WTC11 (cell line): ENCODE measurements around the gene MPC1. TPM values are rescaled to one million over a fixed set of nuclear protein-coding genes. Genes with fewer than 3 reads are reported as not detected.
A peak's percentile ranks its signal among the peaks of the same experiment; 100 is the strongest.
"Not testable (repeated sequence)": the region's sequence is repeated elsewhere in the genome, so short reads cannot be mapped to it uniquely, and the experiment has no call there.

Source experiments
- ATAC-seq: fragments of 200-7000 bp; cut with Tn5 transposase; 2 replicates; pipeline ENCODE4 v1.10.0; 2021; ENCODE audit warnings: mild to moderate bottlenecking, moderate library complexity
- CTCF ChIA-PET: fragments of 300-600 bp; sonication (Branson Sonifier 250); formaldehyde crosslinking; loops from one replicate; lab custom pipeline; 2021; ENCODE audit warnings: antibody characterized with exemption; lab: Charles Lee
- POLR2A ChIA-PET: fragments of 350-600 bp; sonication (Branson Sonifier 250); formaldehyde crosslinking; loops from one replicate; lab custom pipeline; 2021; ENCODE audit warnings: antibody characterized with exemption; lab: Charles Lee
- DNase-seq: peaks from one replicate; pipeline ENCODE4 v3.0.0; 2021; ENCODE audit warnings: low spot score
- H3K27ac Mint-ChIP-seq: 2 replicates; pipeline ENCODE4 v1.8.0; 2021; ENCODE audit warnings: mixed read lengths
- H3K27me3 Mint-ChIP-seq: 2 replicates; pipeline ENCODE4 v1.8.0; 2021; ENCODE audit warnings: low read depth, mild to moderate bottlenecking, moderate library complexity, mixed read lengths
- H3K36me3 Mint-ChIP-seq: 2 replicates; pipeline ENCODE4 v1.8.0; 2021; ENCODE audit warnings: mixed read lengths
- H3K4me1 Mint-ChIP-seq: 2 replicates; pipeline ENCODE4 v1.8.0; 2022; ENCODE audit warnings: mixed read lengths
- H3K4me3 Mint-ChIP-seq: 2 replicates; pipeline ENCODE4 v1.8.0; 2021; ENCODE audit warnings: mild to moderate bottlenecking, moderate library complexity, mixed read lengths
- H3K9me3 Mint-ChIP-seq: 2 replicates; pipeline ENCODE4 v1.8.0; 2021; ENCODE audit warnings: mixed read lengths
- ATF1 ChIP-seq: sonication (generic); formaldehyde crosslinking; IDR thresholded peaks from 2 replicates; pipeline ENCODE4 v1.8.1; 2023; ENCODE audit warnings: mild to moderate bottlenecking, moderate library complexity, missing genetic modification reagents
- ATF3 ChIP-seq: sonication (generic); formaldehyde crosslinking; conservative IDR thresholded peaks from 2 replicates; pipeline ENCODE4 v1.8.1; 2022; ENCODE audit warnings: mild to moderate bottlenecking, missing genetic modification reagents
- CDX4 ChIP-seq: fragments of 250-450 bp; sonication (Bioruptor Pico); IDR thresholded peaks from 2 replicates; pipeline ENCODE4 v1.9.0; 2021; ENCODE audit warnings: moderate library complexity, mild to moderate bottlenecking, inconsistent platforms, borderline replicate concordance
- E2F5 ChIP-seq: sonication (generic); formaldehyde crosslinking; IDR thresholded peaks from 2 replicates; pipeline ENCODE4 v1.8.1; 2022; ENCODE audit warnings: mild to moderate bottlenecking, moderate library complexity, missing genetic modification reagents
- EMX1 ChIP-seq: fragments of 250-450 bp; sonication (Bioruptor Pico); IDR thresholded peaks from 2 replicates; pipeline ENCODE4 v1.8.0; 2021; ENCODE audit warnings: mild to moderate bottlenecking
- FOXK1 ChIP-seq: sonication (generic); formaldehyde crosslinking; IDR thresholded peaks from 2 replicates; pipeline ENCODE4 v1.8.0; 2022; ENCODE audit warnings: mild to moderate bottlenecking, moderate library complexity, missing genetic modification reagents
- IRF2 ChIP-seq: sonication (generic); formaldehyde crosslinking; IDR thresholded peaks from 2 replicates; pipeline ENCODE4 v1.8.0; 2022; ENCODE audit warnings: low read depth, missing genetic modification reagents, borderline replicate concordance
- MAX ChIP-seq: sonication (generic); formaldehyde crosslinking; IDR thresholded peaks from 2 replicates; pipeline ENCODE4 v1.8.0; 2022; ENCODE audit warnings: mild to moderate bottlenecking, missing genetic modification reagents
- MLX ChIP-seq: sonication (generic); formaldehyde crosslinking; IDR thresholded peaks from 2 replicates; pipeline ENCODE4 v1.8.1; 2023; ENCODE audit warnings: mild to moderate bottlenecking, missing genetic modification reagents, moderate library complexity
- MXD4 ChIP-seq: fragments of 250-450 bp; sonication (Bioruptor Pico); IDR thresholded peaks from 2 replicates; pipeline ENCODE4 v1.8.0; 2021; ENCODE audit warnings: mild to moderate bottlenecking, moderate library complexity, borderline replicate concordance
- NFYB ChIP-seq: sonication (generic); formaldehyde crosslinking; conservative IDR thresholded peaks from 2 replicates; pipeline ENCODE4 v1.8.0; 2022; ENCODE audit warnings: low read depth, missing genetic modification reagents
- PRDM15 ChIP-seq: sonication (generic); formaldehyde crosslinking; IDR thresholded peaks from 2 replicates; pipeline ENCODE4 v1.8.0; 2022; ENCODE audit warnings: missing genetic modification reagents
- USF2 ChIP-seq: sonication (generic); formaldehyde crosslinking; IDR thresholded peaks from 2 replicates; pipeline ENCODE4 v1.8.1; 2023; ENCODE audit warnings: mild to moderate bottlenecking, missing genetic modification reagents, moderate library complexity
- ZNF281 ChIP-seq: sonication (generic); formaldehyde crosslinking; IDR thresholded peaks from 2 replicates; pipeline ENCODE4 v1.8.0; 2023; ENCODE audit warnings: mild to moderate bottlenecking, missing genetic modification reagents
- ZNF532 ChIP-seq: fragments of 250-450 bp; sonication (Bioruptor Pico); IDR thresholded peaks from 2 replicates; pipeline ENCODE4 v1.9.0; 2021; ENCODE audit warnings: mild to moderate bottlenecking, borderline replicate concordance
- total RNA-seq: library from RNA; stranded (reverse); gene quantifications from 3 replicates; pipeline ENCODE4 v1.2.3, GENCODE V29; 2021

MPC1 gene
- total RNA-seq, 1 experiment from 2014 or later = 10.7 TPM

GRCh38 chr6:166393535-166393823 lies 10.7 kb upstream of the MPC1 start:
- H3K27ac Mint-ChIP-seq = no peak overlapping the region
- ATAC-seq (no peak; the same call in 1 of the 2 replicates), DNase-seq (no peak)
- no peak for TF ChIP-seq EMX1 (CRISPR knock-in tag)
- TF ChIP-seq E2F5 (CRISPR knock-in tag) = no peak
- no peak for TF ChIP-seq ZNF532 (CRISPR knock-in tag)
- TF ChIP-seq CDX4 (CRISPR knock-in tag) = no peak
- TF ChIP-seq ATF1 (CRISPR knock-in tag) = no peak
- no peak for TF ChIP-seq ZNF281 (CRISPR knock-in tag)
- TF ChIP-seq IRF2 (CRISPR knock-in tag) = no peak
- no peak for TF ChIP-seq USF2
- no peak for TF ChIP-seq FOXK1 (CRISPR knock-in tag)
- H3K4me3 Mint-ChIP-seq = no peak overlapping the region
- POLR2A ChIA-PET = no interaction called here
- H3K27me3 Mint-ChIP-seq = peaks cover 5% of the 10 kb centered on the region
- no peaks in the 10 kb centered on the region for H3K36me3 Mint-ChIP-seq
- H3K9me3 Mint-ChIP-seq = peaks cover 6% of the 10 kb centered on the region; the same call in 1 of the 2 replicates
- H3K4me1 Mint-ChIP-seq = peaks cover 10% of the 10 kb centered on the region
- CTCF ChIA-PET = interaction anchor here (1.3 to 3.8 kb wide), 3 partner anchors 12 to 113 kb away, joined by 4 to 19 read pairs (median 8); no protein-coding TSS in a partner anchor

GRCh38 chr6:166392755-166393534 lies 10.2 kb upstream of the MPC1 start:
- H3K27me3 Mint-ChIP-seq, H3K4me3 Mint-ChIP-seq, H3K36me3 Mint-ChIP-seq, ATAC-seq, DNase-seq, H3K27ac Mint-ChIP-seq, H3K4me1 Mint-ChIP-seq, POLR2A ChIA-PET, H3K9me3 Mint-ChIP-seq: not testable (repeated sequence)
- peak; percentile 32; the same call in 1 of the 2 replicates for TF ChIP-seq NFYB (CRISPR knock-in tag)
- CTCF ChIA-PET = interaction anchor here (1.3 to 3.8 kb wide), 4 partner anchors 8 to 113 kb away, joined by 4 to 19 read pairs (median 6); no protein-coding TSS in a partner anchor

- ChIA-PET CTCF (interaction anchor here (1.5 to 3.1 kb wide), 2 partner anchors 12 to 76 kb away, joined by 6 to 17 read pairs; no protein-coding TSS in a partner anchor), POLR2A (no interaction called here)
- peaks cover 3% of the 10 kb centered on the region for H3K27me3 Mint-ChIP-seq
- no peak overlapping the region for H3K4me3 Mint-ChIP-seq
- H3K4me1 Mint-ChIP-seq = peaks cover 11% of the 10 kb centered on the region; the same call in 1 of the 2 replicates
- no peaks in the 10 kb centered on the region for H3K9me3 Mint-ChIP-seq
- no peak for ATAC-seq
- no peaks in the 10 kb centered on the region for H3K36me3 Mint-ChIP-seq
- DNase-seq = no peak
- H3K27ac Mint-ChIP-seq = no peak overlapping the region
- TF ChIP-seq PRDM15 (CRISPR knock-in tag) (no peak), MXD4 (CRISPR knock-in tag) (no peak), MLX (no peak), MAX (CRISPR knock-in tag) (no peak), ATF3 (no peak)
Measured at GRCh38 chr6:166389119-166389518, 6.4 kb upstream of the MPC1 start.
